ENCODE measurements around the gene HYCC2.

Gene HYCC2

GRCh38 chr2:201105759-201106158 lies 34.3 kb upstream of the HYCC2 start:
- DNase-seq (ENCODE audit: low read depth) = no peak
- no peak for TF ChIP-seq CTCF (conservative IDR thresholded peaks at IDR 0.05; ENCODE audit: low read depth, low read length)
- H3K4me3 ChIP-seq (ENCODE audit: low read length) = no peak overlapping the region

GRCh38 chr2:201100497-201100896 lies 29.0 kb upstream of the HYCC2 start:
- no peak overlapping the region for H3K4me3 ChIP-seq (ENCODE audit: low read length)
- DNase-seq (ENCODE audit: low read depth) = no peak
- no peak for TF ChIP-seq CTCF (conservative IDR thresholded peaks at IDR 0.05; ENCODE audit: low read depth, low read length)

GRCh38 chr2:201093573-201093972 lies 22.1 kb upstream of the HYCC2 start:
- TF ChIP-seq CTCF (conservative IDR thresholded peaks at IDR 0.05; ENCODE audit: low read depth, low read length) = no peak
- H3K4me3 ChIP-seq (ENCODE audit: low read length) = no peak overlapping the region
- DNase-seq (ENCODE audit: low read depth) = no peak

DNA sequence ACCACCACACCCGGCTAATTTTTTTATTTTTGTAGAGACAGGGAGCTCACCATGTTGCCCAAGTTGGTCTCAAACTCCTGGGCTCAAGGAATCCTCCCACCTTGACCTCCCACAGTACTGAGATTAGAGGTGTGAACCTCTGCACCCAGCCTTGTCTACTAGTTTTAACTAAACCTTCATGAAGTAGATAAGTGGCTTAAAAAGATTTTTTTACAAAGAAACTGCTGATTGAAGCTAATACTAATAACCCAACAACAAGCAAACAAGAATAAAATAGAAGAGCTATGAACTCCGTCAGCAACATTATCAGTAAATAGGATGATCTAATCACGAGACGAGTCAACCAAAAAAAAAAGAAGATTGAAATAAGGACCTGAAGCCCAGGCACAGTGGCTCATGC lies 19.1 kb upstream of the HYCC2 start:
- no peak overlapping the region for H3K4me3 ChIP-seq (ENCODE audit: low read length)
- TF ChIP-seq CTCF (conservative IDR thresholded peaks at IDR 0.05; ENCODE audit: low read depth, low read length) = no peak
- no peak for DNase-seq (ENCODE audit: low read depth)

GRCh38 chr2:201084863-201085262 lies 13.4 kb upstream of the HYCC2 start:
- DNase-seq (ENCODE audit: low read depth) = no peak
- no peak overlapping the region for H3K4me3 ChIP-seq (ENCODE audit: low read length)
- TF ChIP-seq CTCF (conservative IDR thresholded peaks at IDR 0.05; ENCODE audit: low read depth, low read length) = no peak

GRCh38 chr2:201074996-201075395 lies 3.5 kb upstream of the HYCC2 start:
- DNase-seq (ENCODE audit: low read depth) = no peak
- no peak for TF ChIP-seq CTCF (conservative IDR thresholded peaks at IDR 0.05; ENCODE audit: low read depth, low read length)
- no peak overlapping the region for H3K4me3 ChIP-seq (ENCODE audit: low read length)

- no peak for TF ChIP-seq CTCF (conservative IDR thresholded peaks at IDR 0.05; ENCODE audit: low read depth, low read length)
- DNase-seq (ENCODE audit: low read depth) = no peak
- no peak overlapping the region for H3K4me3 ChIP-seq (ENCODE audit: low read length)
Observed at GRCh38 chr2:201073071-201073470, 1.6 kb upstream of the HYCC2 start.
